Measurements from ENCODE around the gene TRIP6. TPM values are rescaled to one million over a fixed set of nuclear protein-coding genes. Genes with fewer than 3 reads are reported as not detected.

Gene TRIP6
- total RNA-seq, 4 donors from 2014 or later, result 24.9 to 53.5 (median 43.1) TPM

DNA sequence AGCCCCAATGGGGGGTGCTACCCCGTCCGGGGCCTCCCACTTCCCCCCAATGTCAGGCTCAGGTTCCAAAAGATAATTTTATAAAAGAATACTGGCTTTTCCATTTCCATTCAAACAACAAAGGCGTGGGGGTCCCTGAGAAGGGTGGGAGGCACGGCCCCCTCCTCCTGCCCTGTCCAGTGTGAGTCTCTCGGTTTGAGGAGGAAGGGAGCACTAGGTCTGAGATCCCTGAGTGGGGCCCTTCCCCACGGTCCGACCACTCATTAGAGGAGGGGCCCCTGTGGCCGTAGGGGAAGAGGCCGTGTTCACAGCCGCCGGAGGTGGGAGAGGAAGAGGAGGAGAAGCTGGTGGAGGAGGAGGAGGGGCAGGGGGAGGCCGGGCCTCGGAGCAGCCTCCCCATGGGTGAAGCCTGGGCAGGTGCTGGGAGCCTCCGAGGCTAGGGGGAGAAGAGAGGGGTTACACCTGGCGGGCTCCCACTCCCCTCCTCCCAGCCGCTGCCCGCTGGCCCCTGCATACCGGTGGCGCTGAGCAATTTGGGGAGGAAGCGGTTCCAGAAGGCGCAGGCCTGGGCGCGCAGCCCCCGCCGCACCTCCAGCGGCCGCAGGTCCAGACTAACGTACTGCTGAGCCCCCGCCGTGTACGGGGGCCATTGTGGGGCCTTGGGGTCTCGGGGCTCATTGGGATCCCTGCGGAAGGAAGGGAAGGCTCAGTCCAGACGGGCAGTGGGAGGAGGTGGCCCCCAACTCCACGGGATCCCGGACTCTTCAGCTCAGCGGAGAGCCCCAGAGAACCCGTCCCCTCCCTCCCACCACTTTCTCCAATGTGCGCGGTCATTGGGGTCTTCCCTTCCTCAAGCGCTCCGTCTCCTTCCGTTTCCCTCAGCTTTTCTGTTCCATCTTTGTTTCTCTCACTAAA lies 23.7 kb downstream of the TRIP6 start:
- TF ChIP-seq, protein P1, sequence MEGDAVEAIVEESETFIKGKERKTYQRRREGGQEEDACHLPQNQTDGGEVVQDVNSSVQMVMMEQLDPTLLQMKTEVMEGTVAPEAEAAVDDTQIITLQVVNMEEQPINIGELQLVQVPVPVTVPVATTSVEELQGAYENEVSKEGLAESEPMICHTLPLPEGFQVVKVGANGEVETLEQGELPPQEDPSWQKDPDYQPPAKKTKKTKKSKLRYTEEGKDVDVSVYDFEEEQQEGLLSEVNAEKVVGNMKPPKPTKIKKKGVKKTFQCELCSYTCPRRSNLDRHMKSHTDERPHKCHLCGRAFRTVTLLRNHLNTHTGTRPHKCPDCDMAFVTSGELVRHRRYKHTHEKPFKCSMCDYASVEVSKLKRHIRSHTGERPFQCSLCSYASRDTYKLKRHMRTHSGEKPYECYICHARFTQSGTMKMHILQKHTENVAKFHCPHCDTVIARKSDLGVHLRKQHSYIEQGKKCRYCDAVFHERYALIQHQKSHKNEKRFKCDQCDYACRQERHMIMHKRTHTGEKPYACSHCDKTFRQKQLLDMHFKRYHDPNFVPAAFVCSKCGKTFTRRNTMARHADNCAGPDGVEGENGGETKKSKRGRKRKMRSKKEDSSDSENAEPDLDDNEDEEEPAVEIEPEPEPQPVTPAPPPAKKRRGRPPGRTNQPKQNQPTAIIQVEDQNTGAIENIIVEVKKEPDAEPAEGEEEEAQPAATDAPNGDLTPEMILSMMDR (IDR thresholded peaks at IDR 0.05; ENCODE audit: low read depth), result no peak

DNA sequence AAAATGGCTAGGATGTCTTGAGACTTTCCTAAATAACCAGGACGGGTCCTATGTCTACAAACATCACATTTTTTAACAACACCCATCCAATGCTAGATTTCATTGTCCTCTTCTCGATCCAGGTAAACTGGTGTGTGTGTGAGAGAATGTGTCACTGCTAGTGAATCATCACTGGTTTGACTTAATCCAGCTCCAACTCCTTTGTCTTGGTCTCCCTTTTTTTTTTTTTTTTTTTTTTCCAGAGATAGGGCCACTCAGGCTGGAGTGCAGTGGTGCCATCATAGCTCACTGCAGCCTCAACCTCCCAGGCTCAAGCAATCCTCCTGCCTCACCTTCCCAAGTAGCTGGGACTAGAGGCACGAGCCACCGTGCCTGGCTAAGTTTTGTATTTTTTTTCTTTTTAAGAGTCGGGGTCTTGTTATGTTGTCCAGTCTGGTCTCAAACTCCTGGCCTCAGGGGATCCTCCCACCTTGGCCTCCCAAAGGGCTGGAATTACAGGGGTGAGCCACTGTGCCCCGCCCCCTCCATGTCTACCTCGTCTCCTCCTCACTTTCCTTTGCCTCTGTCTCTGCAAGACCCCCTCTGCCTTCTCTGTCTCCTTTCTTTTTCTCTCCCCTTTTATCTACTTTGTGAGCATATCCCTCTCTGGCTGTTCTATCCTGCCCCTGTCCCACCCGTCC lies 24.5 kb downstream of the TRIP6 start:
- TF ChIP-seq, protein P1 (IDR thresholded peaks at IDR 0.05; ENCODE audit: low read depth), result no peak

GRCh38 chr7:100892364-100893317 lies 25.5 kb downstream of the TRIP6 start:
- TF ChIP-seq, protein P1 (IDR thresholded peaks at IDR 0.05; ENCODE audit: low read depth), result no peak

DNA sequence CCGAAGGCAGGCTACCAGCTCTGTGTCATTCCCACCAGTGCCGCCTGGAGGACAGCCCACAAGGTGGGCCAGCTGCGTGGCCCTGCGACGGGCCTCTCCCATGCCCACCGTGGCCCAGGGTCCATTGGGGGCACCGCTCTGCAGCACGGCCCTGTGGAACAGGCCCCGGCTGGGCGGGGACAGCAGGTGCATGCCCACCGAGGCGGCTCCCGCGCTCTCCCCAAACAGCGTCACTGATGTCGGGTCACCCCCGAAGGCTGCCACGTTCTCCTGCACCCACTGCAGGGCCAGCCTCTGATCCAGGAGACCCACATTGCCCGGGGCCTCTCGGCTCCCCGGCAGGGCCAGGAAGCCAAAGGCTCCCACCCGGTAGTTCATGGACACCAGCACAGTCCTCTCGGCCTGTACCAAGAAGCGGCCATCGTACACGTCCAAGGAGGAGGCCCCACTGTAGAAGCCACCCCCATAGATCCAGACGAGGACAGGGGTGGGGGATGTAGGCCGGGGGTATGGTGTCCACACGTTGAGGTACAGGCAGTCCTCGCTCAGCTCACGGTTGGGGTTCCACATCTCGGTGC lies 26.2 kb downstream of the TRIP6 start:
- TF ChIP-seq, protein P1 (IDR thresholded peaks at IDR 0.05; ENCODE audit: low read depth), result no peak

DNA sequence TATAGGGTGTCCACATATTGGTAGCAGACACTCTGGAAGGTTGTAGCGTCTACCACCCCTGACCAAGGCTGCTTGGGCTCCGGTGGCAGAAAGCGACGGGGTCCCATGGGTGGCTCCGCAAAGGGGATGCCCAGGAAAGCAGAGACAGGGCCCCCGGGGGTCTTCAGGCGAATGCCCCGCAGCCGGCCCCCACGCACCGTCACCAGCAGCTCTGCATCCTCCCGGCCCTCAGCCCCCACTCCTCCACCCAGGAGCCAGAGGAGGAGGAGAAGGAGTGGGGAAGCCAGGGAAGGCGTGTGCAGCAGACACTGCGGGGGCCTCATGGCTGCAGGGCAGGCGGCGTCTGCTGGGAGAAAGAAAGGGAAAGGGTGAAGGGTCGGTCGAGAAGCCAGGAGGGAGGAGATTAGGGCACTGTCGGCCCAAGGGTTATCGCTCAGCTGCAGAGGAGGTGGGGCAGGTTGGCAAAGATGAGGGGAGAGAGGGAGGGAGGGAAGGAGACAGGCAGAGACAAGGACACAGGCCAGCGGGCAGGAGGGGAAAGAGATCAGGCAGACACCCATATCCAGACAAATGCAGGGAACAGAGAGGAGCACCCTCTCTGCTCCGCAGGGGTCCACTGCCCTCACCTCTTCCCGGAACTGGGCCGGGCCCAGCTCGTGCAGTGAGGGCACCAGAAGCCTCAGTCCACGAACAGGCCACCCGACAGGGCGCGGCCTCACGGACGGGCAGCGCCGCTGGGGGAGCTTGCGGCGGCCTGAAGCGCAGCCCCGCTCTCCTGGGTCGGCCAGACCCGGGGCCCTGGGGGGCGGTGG lies 26.9 kb downstream of the TRIP6 start:
- TF ChIP-seq, protein P1 (IDR thresholded peaks at IDR 0.05; ENCODE audit: low read depth), result no peak
